ENCODE measurements around the gene P2RX3. TPM values are rescaled to one million over a fixed set of nuclear protein-coding genes. Genes with fewer than 3 reads are reported as not detected.

P2RX3 gene
- total RNA-seq, 2 experiments from 2014 or later, result not detected

DNA sequence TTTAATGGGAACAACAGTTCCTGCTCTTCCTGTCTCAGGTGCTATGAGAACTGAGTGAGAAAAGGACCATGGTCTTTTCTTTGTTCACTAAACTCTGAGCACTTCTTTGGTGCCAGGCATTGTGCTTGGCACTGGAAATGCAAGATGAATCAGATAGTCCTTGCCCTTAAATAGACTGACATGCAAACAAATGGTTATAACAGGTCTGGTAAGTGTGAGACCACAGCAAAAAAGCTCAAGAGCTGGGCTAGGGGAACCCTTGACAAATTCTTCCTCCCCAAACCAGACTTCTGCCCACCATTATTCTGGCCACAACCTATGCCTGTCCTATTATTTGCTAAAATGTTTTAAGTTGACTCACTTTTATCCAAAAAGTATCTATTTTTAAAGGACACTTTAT, 83.7 kb downstream of the P2RX3 start:
- Mint-ChIP-seq H3K9me3 (no peaks in the 10 kb centered on the region), H3K27ac (no peak overlapping the region), H3K36me3 (peaks cover 88% of the 10 kb centered on the region), H3K4me3 (no peak overlapping the region), H3K4me1 (ENCODE audit: low read depth) (peaks cover 63% of the 10 kb centered on the region), H3K27me3 (no peaks in the 10 kb centered on the region)
- ChIA-PET CTCF (interaction anchor here (0.6 to 1.2 kb wide), 3 partner anchors 69 to 76 kb away, joined by 3 to 4 read pairs (median 3); no protein-coding TSS in a partner anchor), POLR2A (interaction anchor here (1.8 kb wide), 1 partner anchor 15 kb away, joined by 7 read pairs; no protein-coding TSS in a partner anchor)
- intact Hi-C loops (cut with micrococcal nuclease), result loop anchor here (10.0 kb wide), 1 partner anchor 1723 kb away; the partner anchor contains the start of gene FAM111A
- DNase-seq, result no peak

Other genes starting within 250 kb of the P2RX3 start
- gene LRRC55, start 156.4 kb upstream of the P2RX3 start, total RNA-seq, result not detected
- gene APLNR, start 101.1 kb upstream of the P2RX3 start, total RNA-seq, result not detected
- 10 to 100 TPM; 14.0 to 15.1 TPM for gene TNKS1BP1, start 13.4 kb upstream of the P2RX3 start, total RNA-seq
- gene SSRP1, start 2.5 kb upstream of the P2RX3 start, total RNA-seq, result 100 to 1,000 TPM; 256 to 262 TPM
- not detected for gene PRG3, start 42.8 kb downstream of the P2RX3 start, total RNA-seq
- gene PRG2, start 52.3 kb downstream of the P2RX3 start, total RNA-seq, result 1 to 10 TPM; 1.8 to 2.2 TPM
- 100 to 1,000 TPM; 170 to 186 TPM for gene SLC43A3, start 88.8 kb downstream of the P2RX3 start, total RNA-seq
- under 1 TPM; 0.36 to 0.51 TPM for gene RTN4RL2, start 122.2 kb downstream of the P2RX3 start, total RNA-seq
- 10 to 100 TPM; 23.1 to 23.3 TPM for gene SLC43A1, start 177.3 kb downstream of the P2RX3 start, total RNA-seq
- gene TIMM10, start 192.4 kb downstream of the P2RX3 start, total RNA-seq, result 100 to 1,000 TPM; 131 to 134 TPM
- gene SMTNL1, start 199.2 kb downstream of the P2RX3 start, total RNA-seq, result not detected
- gene UBE2L6, start 229.3 kb downstream of the P2RX3 start, total RNA-seq, result 100 to 1,000 TPM; 152 to 162 TPM